NCI-H187 treated with DMSO at 0.1 percent for 48 hours (cell line): ENCODE data around the gene KCNH1.

Source experiments
- DNase-seq: peaks from one replicate; lab custom pipeline; 2025; lab: John Stamatoyannopoulos, UW

KCNH1 gene

GRCh38 chr1:210646258-210646616 is 487.7 kb downstream of the KCNH1 start:
- no peak for DNase-seq

- DNase-seq = no peak
Observed at GRCh38 chr1:210645582-210646257, 488.2 kb downstream of the KCNH1 start.

- DNase-seq = no peak
Observed at GRCh38 chr1:210641582-210641981, 492.4 kb downstream of the KCNH1 start.

GRCh38 chr1:210635108-210635507 is 498.8 kb downstream of the KCNH1 start:
- DNase-seq = no peak

GRCh38 chr1:210633636-210634035 is 500.3 kb downstream of the KCNH1 start:
- DNase-seq = no peak

DNA sequence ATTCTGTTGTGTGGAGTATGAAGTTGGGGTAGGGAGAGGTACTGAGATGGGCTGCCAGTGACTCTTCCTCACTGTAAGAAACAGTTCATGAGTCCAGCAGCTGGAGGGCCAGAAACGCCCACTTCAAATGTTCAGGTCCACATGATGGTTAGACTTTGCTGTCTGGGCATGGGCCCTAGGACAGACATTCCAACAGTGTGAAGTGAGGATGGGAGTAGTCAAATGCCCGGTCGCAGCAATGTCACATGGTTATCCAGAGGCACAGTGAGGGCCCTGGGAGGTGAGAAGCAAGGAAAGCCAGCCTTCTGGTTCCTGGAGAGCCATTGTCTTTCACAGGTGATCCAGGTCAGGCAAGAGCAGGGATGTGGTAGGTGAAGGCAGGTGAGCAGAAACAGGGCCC is 500.8 kb downstream of the KCNH1 start:
- DNase-seq = no peak

DNA sequence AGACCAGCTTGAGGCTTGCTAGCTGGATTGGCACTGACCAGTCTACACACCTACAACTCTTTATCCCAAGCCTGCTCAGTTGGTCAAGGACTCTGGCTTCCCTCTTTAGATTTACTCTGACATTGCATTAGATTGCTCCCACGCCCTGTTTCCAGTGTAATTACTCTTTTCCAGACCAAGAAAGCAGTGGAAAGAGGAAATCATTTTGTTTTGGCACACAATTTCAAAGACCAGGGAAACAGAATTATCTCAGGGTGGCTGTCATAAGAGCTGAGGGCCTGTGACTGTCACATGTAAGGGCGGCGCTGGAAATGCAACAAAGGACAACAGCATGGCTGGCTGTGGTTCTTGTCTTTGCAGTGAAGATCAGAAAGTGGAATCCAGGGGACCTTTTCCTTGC is 502.5 kb downstream of the KCNH1 start:
- DNase-seq = no peak

- no peak for DNase-seq
Observed at GRCh38 chr1:210629276-210629675, 504.7 kb downstream of the KCNH1 start.

DNA sequence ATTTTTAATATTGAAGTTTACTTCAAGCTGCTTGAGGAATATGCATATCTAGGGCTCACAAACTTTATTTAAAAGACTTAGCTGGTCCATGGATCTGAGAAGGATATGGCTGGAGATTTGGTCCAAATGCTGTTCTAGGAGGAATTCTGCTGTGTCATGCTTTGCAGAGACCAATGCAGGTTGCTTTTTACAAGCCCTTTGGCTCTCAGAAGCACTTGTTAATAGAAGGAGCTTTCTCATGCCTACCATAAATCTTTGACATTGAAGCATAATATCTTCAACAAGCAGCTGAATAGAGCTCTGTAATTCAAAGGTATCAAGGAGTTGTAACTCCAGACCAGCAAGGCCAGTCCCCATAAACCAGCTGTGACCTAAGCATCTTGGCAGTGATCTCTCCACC is 506.2 kb downstream of the KCNH1 start:
- DNase-seq = no peak
